Panc1 (cell line): ENCODE measurements around the gene CASR. TPM values are rescaled to one million over a fixed set of nuclear protein-coding genes. Genes with fewer than 3 reads are reported as not detected.

ENCODE experiments used
- ATAC-seq: fragments of 200-7000 bp; cut with Tn5 transposase; 2 replicates; pipeline ENCODE4 v1.9.1; 2020; ENCODE audit warnings: mild to moderate bottlenecking, moderate library complexity
- BruUV-seq: library from RNA; stranded (reverse); fragments of 400-500 nt; replicated peaks from 2 replicates; lab custom pipeline; 2021; lab: Mats Ljungman, UMichigan
- CTCF ChIA-PET: fragments of 300-600 bp; sonication (Branson Sonifier 250); formaldehyde crosslinking; loops from one replicate; lab custom pipeline; 2022; ENCODE audit warnings: antibody characterized with exemption; lab: Charles Lee
- POLR2A ChIA-PET: fragments of 300-600 bp; sonication (Branson Sonifier 250); formaldehyde crosslinking; loops from one replicate; lab custom pipeline; 2022; ENCODE audit warnings: antibody characterized with exemption; lab: Charles Lee
- DNase-seq: peaks from one replicate; pipeline ENCODE4 v3.0.0-alpha.2; 2010; ENCODE audit warnings: low read depth, low spot score
- H3K27ac ChIP-seq: 2 replicates; pipeline ENCODE4 v1.5.1; 2011; ENCODE audit warnings: mild to moderate bottlenecking, low read length, inconsistent platforms
- H3K27me3 ChIP-seq: fragments of 200-500 bp; sonication (Bioruptor generic); 2 replicates; pipeline ENCODE4 v1.6.0; 2014; ENCODE audit warnings: low read length, inconsistent platforms; ENCODE audit not compliant: control insufficient read depth, insufficient read depth
- H3K36me3 ChIP-seq: fragments of 200-500 bp; sonication (Bioruptor generic); 2 replicates; pipeline ENCODE4 v1.5.1; 2014; ENCODE audit warnings: inconsistent platforms, mild to moderate bottlenecking, low read length, moderate library complexity; ENCODE audit not compliant: control insufficient read depth, insufficient read depth
- H3K4me1 ChIP-seq: 2 replicates; pipeline ENCODE4 v1.5.1; 2011; ENCODE audit warnings: inconsistent platforms, mild to moderate bottlenecking, low read length, moderate library complexity; ENCODE audit not compliant: control insufficient read depth, insufficient read depth
- H3K4me3 ChIP-seq, 2 experiments: 2 replicates each; pipeline ENCODE4 v1.5.1; 2011 to 2012; ENCODE audit warnings: low read depth in 2 of 2, low read length in 2 of 2, mild to moderate bottlenecking in 2 of 2, inconsistent platforms in 1 of 2, moderate library complexity in 1 of 2
- H3K9me3 ChIP-seq: fragments of 200-500 bp; sonication (Bioruptor generic); 2 replicates; pipeline ENCODE4 v1.5.1; 2014; ENCODE audit warnings: low read depth, mild to moderate bottlenecking, inconsistent platforms, low read length, moderate library complexity; ENCODE audit not compliant: control insufficient read depth, insufficient read depth
- POLR2AphosphoS5 ChIP-seq: IDR thresholded peaks from 2 replicates; pipeline ENCODE4 v1.6.1; 2012; ENCODE audit warnings: mild to moderate bottlenecking, low read depth, low read length, moderate library complexity
- SIN3A ChIP-seq: IDR thresholded peaks from 2 replicates; pipeline ENCODE4 v1.6.1; 2012; ENCODE audit warnings: low read depth, mild to moderate bottlenecking, low read length, moderate library complexity, borderline replicate concordance; ENCODE audit not compliant: insufficient read depth
- TCF7L2 ChIP-seq: IDR thresholded peaks from 2 replicates; pipeline ENCODE4 v1.6.1; 2011; ENCODE audit warnings: mild to moderate bottlenecking, low read depth, low read length, inconsistent platforms
- in situ Hi-C: cut with HindIII; loops from 2 replicates; pipeline ENCODE4 v1.10.0; 2016; ENCODE audit warnings: low sequenced_read_pairs, low pct_unique_long_range_greater_than_20kb
- intact Hi-C: fragments of 100-400 bp; cut with micrococcal nuclease; formaldehyde crosslinking; loops from one replicate; pipeline ENCODE4 v1.10.0; 2022; ENCODE audit not compliant: unreplicated experiment
- total RNA-seq: library from RNA; stranded (reverse); gene quantifications from one replicate; pipeline ENCODE4 v1.2.1, GENCODE V29; 2021; ENCODE audit not compliant: unreplicated experiment
- TF ChIP-seq, protein P1 (sequence below), 2 experiments: IDR thresholded peaks; 2 replicates each; pipeline ENCODE4 v1.6.1; 2011 to 2012; ENCODE audit warnings: low read depth in 2 of 2, control low read depth in 1 of 2, low read length in 1 of 2, mild to moderate bottlenecking in 1 of 2, moderate library complexity in 1 of 2; ENCODE audit not compliant: insufficient read depth in 1 of 2
- TF ChIP-seq, protein P2 (sequence below): fragments of 450-650 bp; IDR thresholded peaks from 2 replicates; pipeline ENCODE4 v1.5.1; 2017; ENCODE audit warnings: mild to moderate bottlenecking

CASR gene
- total RNA-seq, 1 experiment from 2014 or later, result not detected

DNA sequence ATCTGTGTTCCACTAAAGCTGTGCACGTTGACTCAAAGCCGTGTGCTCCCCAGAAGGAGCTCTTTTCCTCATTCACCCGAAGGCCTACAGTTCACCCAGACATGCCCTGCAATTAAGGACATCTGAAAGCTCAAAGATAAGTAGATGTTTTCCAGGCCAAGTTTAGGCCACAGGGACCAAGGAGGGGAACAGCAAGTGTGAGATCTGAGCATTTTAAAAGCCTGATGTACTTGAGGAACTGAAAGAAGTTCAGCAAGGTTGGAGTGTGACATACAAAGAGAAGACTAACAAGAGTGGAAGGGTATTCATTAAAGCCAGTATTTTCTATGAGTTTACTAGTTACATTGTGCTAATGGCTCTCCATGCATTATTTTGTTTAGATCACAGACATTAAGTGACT is 68.0 kb downstream of the CASR start:
- no TSS peak for BruUV-seq
- intact Hi-C loops (loop anchor here (10.0 kb wide), 1 partner anchor 707 kb away; the partner anchor contains the start of gene POLQ), in situ Hi-C loops (no loop called here)
- Histone ChIP-seq H3K27ac (no peak overlapping the region), H3K36me3 (no peaks in the 10 kb centered on the region), H3K4me1 (no peaks in the 10 kb centered on the region), H3K4me3 (no peak overlapping the region), H3K27me3 (peaks cover 34% of the 10 kb centered on the region), H3K9me3 (no peaks in the 10 kb centered on the region)
- TF ChIP-seq, protein P1, sequence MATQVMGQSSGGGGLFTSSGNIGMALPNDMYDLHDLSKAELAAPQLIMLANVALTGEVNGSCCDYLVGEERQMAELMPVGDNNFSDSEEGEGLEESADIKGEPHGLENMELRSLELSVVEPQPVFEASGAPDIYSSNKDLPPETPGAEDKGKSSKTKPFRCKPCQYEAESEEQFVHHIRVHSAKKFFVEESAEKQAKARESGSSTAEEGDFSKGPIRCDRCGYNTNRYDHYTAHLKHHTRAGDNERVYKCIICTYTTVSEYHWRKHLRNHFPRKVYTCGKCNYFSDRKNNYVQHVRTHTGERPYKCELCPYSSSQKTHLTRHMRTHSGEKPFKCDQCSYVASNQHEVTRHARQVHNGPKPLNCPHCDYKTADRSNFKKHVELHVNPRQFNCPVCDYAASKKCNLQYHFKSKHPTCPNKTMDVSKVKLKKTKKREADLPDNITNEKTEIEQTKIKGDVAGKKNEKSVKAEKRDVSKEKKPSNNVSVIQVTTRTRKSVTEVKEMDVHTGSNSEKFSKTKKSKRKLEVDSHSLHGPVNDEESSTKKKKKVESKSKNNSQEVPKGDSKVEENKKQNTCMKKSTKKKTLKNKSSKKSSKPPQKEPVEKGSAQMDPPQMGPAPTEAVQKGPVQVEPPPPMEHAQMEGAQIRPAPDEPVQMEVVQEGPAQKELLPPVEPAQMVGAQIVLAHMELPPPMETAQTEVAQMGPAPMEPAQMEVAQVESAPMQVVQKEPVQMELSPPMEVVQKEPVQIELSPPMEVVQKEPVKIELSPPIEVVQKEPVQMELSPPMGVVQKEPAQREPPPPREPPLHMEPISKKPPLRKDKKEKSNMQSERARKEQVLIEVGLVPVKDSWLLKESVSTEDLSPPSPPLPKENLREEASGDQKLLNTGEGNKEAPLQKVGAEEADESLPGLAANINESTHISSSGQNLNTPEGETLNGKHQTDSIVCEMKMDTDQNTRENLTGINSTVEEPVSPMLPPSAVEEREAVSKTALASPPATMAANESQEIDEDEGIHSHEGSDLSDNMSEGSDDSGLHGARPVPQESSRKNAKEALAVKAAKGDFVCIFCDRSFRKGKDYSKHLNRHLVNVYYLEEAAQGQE (IDR thresholded peaks at IDR 0.05; ENCODE audit: insufficient read depth in 1 of 2, low read depth in 2 of 2, low read length in 1 of 2), result no peak
- TF ChIP-seq POLR2AphosphoS5 (no peak), TCF7L2 (no peak)
- TF ChIP-seq, protein P2, sequence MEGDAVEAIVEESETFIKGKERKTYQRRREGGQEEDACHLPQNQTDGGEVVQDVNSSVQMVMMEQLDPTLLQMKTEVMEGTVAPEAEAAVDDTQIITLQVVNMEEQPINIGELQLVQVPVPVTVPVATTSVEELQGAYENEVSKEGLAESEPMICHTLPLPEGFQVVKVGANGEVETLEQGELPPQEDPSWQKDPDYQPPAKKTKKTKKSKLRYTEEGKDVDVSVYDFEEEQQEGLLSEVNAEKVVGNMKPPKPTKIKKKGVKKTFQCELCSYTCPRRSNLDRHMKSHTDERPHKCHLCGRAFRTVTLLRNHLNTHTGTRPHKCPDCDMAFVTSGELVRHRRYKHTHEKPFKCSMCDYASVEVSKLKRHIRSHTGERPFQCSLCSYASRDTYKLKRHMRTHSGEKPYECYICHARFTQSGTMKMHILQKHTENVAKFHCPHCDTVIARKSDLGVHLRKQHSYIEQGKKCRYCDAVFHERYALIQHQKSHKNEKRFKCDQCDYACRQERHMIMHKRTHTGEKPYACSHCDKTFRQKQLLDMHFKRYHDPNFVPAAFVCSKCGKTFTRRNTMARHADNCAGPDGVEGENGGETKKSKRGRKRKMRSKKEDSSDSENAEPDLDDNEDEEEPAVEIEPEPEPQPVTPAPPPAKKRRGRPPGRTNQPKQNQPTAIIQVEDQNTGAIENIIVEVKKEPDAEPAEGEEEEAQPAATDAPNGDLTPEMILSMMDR, result no peak
- ChIA-PET CTCF (no interaction called here), POLR2A (no interaction called here)
- ATAC-seq, result no peak
- DNase-seq, result no peak

DNA sequence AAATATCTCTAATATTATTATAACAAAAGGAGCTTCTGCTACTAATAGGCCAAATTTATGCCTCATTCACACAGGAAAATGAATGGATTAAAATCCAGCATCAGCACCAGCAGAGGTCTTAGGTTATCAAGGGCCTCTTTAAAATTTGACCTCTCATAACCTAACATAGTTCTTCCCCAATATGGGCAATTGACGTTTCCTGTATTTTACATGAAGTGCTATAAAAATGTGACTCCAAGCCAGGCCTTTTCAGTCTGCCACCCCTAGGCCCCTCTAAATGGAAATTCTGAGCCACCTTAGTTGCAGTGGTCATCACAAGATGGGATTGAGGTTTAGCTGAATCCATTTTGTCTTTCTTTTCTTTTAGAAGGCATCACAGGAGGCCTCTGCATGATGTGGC is 70.1 kb downstream of the CASR start:
- Histone ChIP-seq H3K27ac (no peak overlapping the region), H3K9me3 (no peaks in the 10 kb centered on the region)
- intact Hi-C loops, result loop anchor here (10.0 kb wide), 1 partner anchor 709 kb away; the partner anchor contains the start of gene POLQ

More for the DNA sequence above, 70.1 kb downstream of the CASR start:
- Histone ChIP-seq H3K36me3 (no peaks in the 10 kb centered on the region), H3K27me3 (peaks cover 28% of the 10 kb centered on the region), H3K4me1 (no peaks in the 10 kb centered on the region), H3K4me3 (no peak overlapping the region)
- TF ChIP-seq TCF7L2 (no peak), SIN3A (no peak), POLR2AphosphoS5 (no peak)
- TF ChIP-seq, protein P1 (IDR thresholded peaks at IDR 0.05; ENCODE audit: insufficient read depth in 1 of 2, low read depth in 2 of 2, low read length in 1 of 2), result no peak
- TF ChIP-seq, protein P2, result no peak
- no peak for DNase-seq
- no peak for ATAC-seq
- in situ Hi-C loops, result no loop called here
- ChIA-PET POLR2A (no interaction called here), CTCF (no interaction called here)
- BruUV-seq, result no TSS peak
